SU-DHL-6 (cell line): ENCODE measurements around the gene PITPNC1.

Experiments used
- EZH2phosphoT487 ChIP-seq: fragments of 200-600 bp; sonication (generic), shearing (Covaris generic); conservative IDR thresholded peaks from 2 replicates; pipeline ENCODE4 v1.6.1; 2018; ENCODE audit warnings: mild to moderate bottlenecking, antibody characterized with exemption, low read length, moderate library complexity, mixed read lengths
- TF ChIP-seq, protein P1 (sequence below): fragments of 200-600 bp; sonication (generic); IDR thresholded peaks from one replicate; pipeline ENCODE4 v1.5.1; 2017; ENCODE audit warnings: antibody characterized with exemption, mild to moderate bottlenecking, low read length, moderate library complexity; ENCODE audit not compliant: insufficient read depth, poor library complexity, severe bottlenecking

DNA sequence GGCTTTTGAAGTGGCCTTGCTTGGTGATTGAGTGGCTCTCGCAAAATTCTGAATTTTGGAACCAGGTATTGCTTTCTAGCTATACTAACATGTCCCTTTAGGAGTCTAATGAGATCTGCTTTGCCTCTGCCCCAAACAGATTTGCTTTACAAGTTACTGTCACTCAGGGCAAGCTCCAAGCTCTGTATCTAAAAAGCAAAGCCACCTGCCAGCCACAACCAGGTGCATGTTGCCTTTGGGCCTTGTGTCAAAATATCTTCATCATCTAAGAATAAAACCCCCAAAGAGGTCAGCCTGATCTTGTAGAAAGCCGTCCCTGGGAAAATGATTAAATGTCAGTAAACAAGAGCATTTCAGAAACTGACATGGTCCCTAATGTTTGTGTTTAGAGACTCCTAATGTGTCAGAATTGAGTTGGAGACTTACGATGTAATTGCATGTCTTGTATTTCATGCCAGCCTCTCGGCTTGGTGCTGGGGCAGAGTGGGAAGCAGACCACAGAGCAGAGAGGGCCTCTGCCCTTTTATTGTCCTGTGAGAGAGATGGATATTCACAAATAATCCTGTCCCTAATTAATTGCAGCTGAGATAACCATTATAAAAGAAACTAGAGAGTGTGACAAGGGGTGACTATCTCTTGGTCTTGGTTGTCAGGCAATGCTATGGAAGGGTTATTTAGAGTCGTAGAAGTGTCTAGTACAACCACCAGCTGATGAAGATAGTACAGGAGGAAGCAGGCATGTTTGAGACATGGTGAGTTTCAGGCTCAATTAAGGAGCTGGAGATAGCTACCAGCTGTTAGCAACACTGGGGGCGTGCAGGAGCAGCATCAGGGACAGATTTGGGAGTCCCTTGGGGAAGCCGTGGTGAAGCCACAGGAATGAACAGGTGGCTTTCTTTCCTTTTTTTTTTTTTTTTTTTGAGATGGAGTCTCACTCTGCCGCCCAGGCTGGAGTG, 90.7 kb downstream of the PITPNC1 start:
- TF ChIP-seq, protein P1, sequence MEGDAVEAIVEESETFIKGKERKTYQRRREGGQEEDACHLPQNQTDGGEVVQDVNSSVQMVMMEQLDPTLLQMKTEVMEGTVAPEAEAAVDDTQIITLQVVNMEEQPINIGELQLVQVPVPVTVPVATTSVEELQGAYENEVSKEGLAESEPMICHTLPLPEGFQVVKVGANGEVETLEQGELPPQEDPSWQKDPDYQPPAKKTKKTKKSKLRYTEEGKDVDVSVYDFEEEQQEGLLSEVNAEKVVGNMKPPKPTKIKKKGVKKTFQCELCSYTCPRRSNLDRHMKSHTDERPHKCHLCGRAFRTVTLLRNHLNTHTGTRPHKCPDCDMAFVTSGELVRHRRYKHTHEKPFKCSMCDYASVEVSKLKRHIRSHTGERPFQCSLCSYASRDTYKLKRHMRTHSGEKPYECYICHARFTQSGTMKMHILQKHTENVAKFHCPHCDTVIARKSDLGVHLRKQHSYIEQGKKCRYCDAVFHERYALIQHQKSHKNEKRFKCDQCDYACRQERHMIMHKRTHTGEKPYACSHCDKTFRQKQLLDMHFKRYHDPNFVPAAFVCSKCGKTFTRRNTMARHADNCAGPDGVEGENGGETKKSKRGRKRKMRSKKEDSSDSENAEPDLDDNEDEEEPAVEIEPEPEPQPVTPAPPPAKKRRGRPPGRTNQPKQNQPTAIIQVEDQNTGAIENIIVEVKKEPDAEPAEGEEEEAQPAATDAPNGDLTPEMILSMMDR = no peak
- TF ChIP-seq EZH2phosphoT487 = no peak
